GM12878 (cell line): Measurements from ENCODE around the gene ZNF431. TPM values are rescaled to one million over a fixed set of nuclear protein-coding genes. Genes with fewer than 3 reads are reported as not detected.

Source experiments
- ATAC-seq: fragments of 200-7000 bp; cut with Tn5 transposase; 3 replicates; pipeline ENCODE4 v1.9.1; 2020; ENCODE audit warnings: mild to moderate bottlenecking, moderate library complexity
- BruUV-seq: library from RNA; stranded (reverse); fragments of 400-500 nt; replicated peaks from 2 replicates; lab custom pipeline; 2021; lab: Mats Ljungman, UMichigan
- CTCF ChIA-PET: fragments of 300-600 bp; sonication (Branson Sonifier 250); formaldehyde crosslinking; extraction: SDS; loops from one replicate; lab custom pipeline; 2021; ENCODE audit warnings: inconsistent platforms; lab: Yijun Ruan, JAX
- POLR2A ChIA-PET: fragments of 350-600 bp; formaldehyde crosslinking; extraction: SDS; loops from one replicate; lab custom pipeline; 2021; ENCODE audit warnings: inconsistent platforms; lab: Charles Lee
- RAD21 ChIA-PET: fragments of 300-600 bp; sonication (Branson Sonifier 250); formaldehyde crosslinking; loops from one replicate; lab custom pipeline; 2023; ENCODE audit warnings: antibody characterized with exemption; ENCODE audit not compliant: unreplicated experiment; lab: Charles Lee
- SMC1A ChIA-PET: fragments of 300-600 bp; sonication (Branson Sonifier 250); formaldehyde crosslinking; loops from one replicate; lab custom pipeline; 2023; ENCODE audit not compliant: unreplicated experiment, uncharacterized antibody; lab: Charles Lee
- DNase-seq: peaks from one replicate; pipeline ENCODE4 v3.0.0-alpha.2; 2011; ENCODE audit warnings: low read depth, low spot score
- FAIRE-seq: peaks from 3 replicates; lab custom pipeline; 2011; peaks lifted over from hg19 to GRCh38; lab: Jason Lieb, UNC
- H2AFZ ChIP-seq: 2 replicates; pipeline ENCODE4 v1.6.0; 2011; ENCODE audit warnings: low read depth, low read length, control low read depth; ENCODE audit not compliant: control insufficient read depth
- H3K27ac ChIP-seq: 2 replicates; pipeline ENCODE4 v1.5.1; 2011; ENCODE audit warnings: control low read depth; ENCODE audit not compliant: control insufficient read depth, insufficient read depth
- H3K27me3 ChIP-seq, 2 experiments: replicated peaks in 1 of 2; 2 replicates each; pipeline versions ENCODE4 v1.6.0 to v1.6.1; 2011; ENCODE audit warnings: low read length in 1 of 2; ENCODE audit not compliant: control insufficient read depth in 2 of 2, insufficient read depth in 2 of 2
- H3K36me3 ChIP-seq, 2 experiments: 2 replicates each; pipeline ENCODE4 v1.5.1; 2011; ENCODE audit warnings: low read length in 1 of 2; ENCODE audit not compliant: control insufficient read depth in 2 of 2, insufficient read depth in 2 of 2
- H3K4me1 ChIP-seq: 2 replicates; pipeline ENCODE4 v1.6.1; 2011; ENCODE audit warnings: mild to moderate bottlenecking, low read length, moderate library complexity, mixed read lengths; ENCODE audit not compliant: control insufficient read depth, insufficient read depth
- H3K4me2 ChIP-seq: 2 replicates; pipeline ENCODE4 v1.6.0; 2011; ENCODE audit warnings: control low read depth; ENCODE audit not compliant: control insufficient read depth, insufficient read depth
- H3K4me3 ChIP-seq: fragments of 200-600 bp; sonication (generic); 2 replicates; pipeline ENCODE4 v1.5.1; 2016
- H3K79me2 ChIP-seq: 2 replicates; pipeline ENCODE4 v1.6.0; 2011; ENCODE audit warnings: low read length; ENCODE audit not compliant: control insufficient read depth, insufficient read depth
- H3K9ac ChIP-seq: 2 replicates; pipeline ENCODE4 v1.8.0; 2011; ENCODE audit warnings: low read length, control low read depth, mixed read lengths; ENCODE audit not compliant: control insufficient read depth, insufficient read depth
- H3K9me3 ChIP-seq: replicated peaks from 3 replicates; pipeline ENCODE4 v1.5.1; 2011; ENCODE audit warnings: mild to moderate bottlenecking, low read length; ENCODE audit not compliant: control insufficient read depth, insufficient read depth
- H4K20me1 ChIP-seq: 2 replicates; pipeline ENCODE4 v1.6.0; 2011; ENCODE audit not compliant: control insufficient read depth, insufficient read depth
- BCLAF1 ChIP-seq: fragments of 450-650 bp; IDR thresholded peaks from 2 replicates; pipeline ENCODE4 v1.6.1; 2017; ENCODE audit warnings: antibody characterized with exemption, mild to moderate bottlenecking, moderate library complexity
- CHD4 ChIP-seq: fragments of 200-600 bp; sonication (generic); IDR thresholded peaks from 2 replicates; pipeline ENCODE4 v1.6.1; 2016; ENCODE audit warnings: mild to moderate bottlenecking
- MTA2 ChIP-seq: fragments of 450-650 bp; IDR thresholded peaks from 2 replicates; pipeline ENCODE4 v1.6.1; 2016; ENCODE audit warnings: low read depth, mild to moderate bottlenecking, moderate library complexity
- SP1 ChIP-seq: IDR thresholded peaks from one replicate; pipeline ENCODE4 v1.6.1; 2011; ENCODE audit warnings: low read depth, low read length
- STAT3 ChIP-seq: IDR thresholded peaks from 2 replicates; pipeline ENCODE4 v1.6.1; 2011; ENCODE audit warnings: low read depth, low read length, improper control_type of control experiment
- TARDBP ChIP-seq: IDR thresholded peaks from 2 replicates; pipeline ENCODE4 v1.6.1; 2016; ENCODE audit warnings: borderline replicate concordance
- TCF7 ChIP-seq: IDR thresholded peaks from 2 replicates; pipeline ENCODE4 v1.6.1; 2014; ENCODE audit warnings: antibody characterized with exemption, borderline replicate concordance
- ZBTB4 ChIP-seq: fragments of 450-650 bp; formaldehyde crosslinking; IDR thresholded peaks from 2 replicates; pipeline ENCODE4 v1.4.0; 2022; ENCODE audit warnings: mild to moderate bottlenecking, moderate library complexity
- ZSCAN29 ChIP-seq: fragments of 450-650 bp; IDR thresholded peaks from 2 replicates; pipeline ENCODE4 v1.6.1; 2017; ENCODE audit warnings: mild to moderate bottlenecking, moderate library complexity
- WGBS: methylation state at CpG from one replicate; pipeline ENCODE4 v1.1.6; 2016; ENCODE audit warnings: low lambda C conversion rate; ENCODE audit not compliant: insufficient replicate concordance, insufficient coverage; ENCODE audit errors: missing lambda C conversion rate; 5-methylcytosine and 5-hydroxymethylcytosine counted together
- in situ Hi-C: fragments of 300-500 bp; cut with MboI; formaldehyde crosslinking; loops from 9 replicates; pipeline ENCODE4 v1.14.3; 2018; ENCODE audit warnings: mixed read lengths
- intact Hi-C: fragments of 100-400 bp; cut with micrococcal nuclease; formaldehyde crosslinking; loops from one replicate; pipeline ENCODE4 v1.14.2; 2022; ENCODE audit not compliant: unreplicated experiment
- polyA plus RNA-seq, 11 experiments: library from polyadenylated mRNA; depleted of rRNA in 4 of 11; unstranded in 6 of 11; stranded (reverse) in 5 of 11; fragments of >200 nt; fragmentation: Nextera tagmentation in 4 of 11; fragmentation: Illumina TruSeq in 1 of 11; extraction: Ambion mirVana in 4 of 11; extraction: Trizol in 1 of 11; gene quantifications; 1 replicate in 1 of 11; 2 replicates in 10 of 11; pipeline versions ENCODE4 v1.2.1 to v1.2.3, GENCODE V29; 2011 to 2016; ENCODE audit warnings: inconsistent platforms in 2 of 11, missing spikeins in 2 of 11, low read depth in 1 of 11
- total RNA-seq, 4 experiments: library from RNA; depleted of rRNA in 3 of 4; stranded (reverse); fragments of >200 nt in 3 of 4; fragmentation: Illumina TruSeq in 1 of 4; extraction: Trizol in 1 of 4; gene quantifications; 2 replicates each; pipeline versions ENCODE4 v1.2.1 to v1.2.3, GENCODE V29; 2013 to 2021

ZNF431 gene
- total and polyA plus RNA-seq, 10 of the 15 experiments (the other 5 are each of a cell fraction or from before 2014, with no cell fraction given) = 2.5 to 18.7 (median 10.0) TPM

- FAIRE-seq (no peak), DNase-seq (no peak), ATAC-seq (no peak)
- H3K79me2 ChIP-seq = no peaks in the 10 kb centered on the region
- ChIA-PET POLR2A (no interaction called here), SMC1A (no interaction called here), CTCF (no interaction called here), RAD21 (no interaction called here)
- H3K9ac ChIP-seq = no peak overlapping the region
- no peak for TF ChIP-seq STAT3
- TF ChIP-seq BCLAF1 = no peak
- no peak overlapping the region for H3K4me3 ChIP-seq
- H3K4me2 ChIP-seq = no peak overlapping the region
- intact Hi-C loops = no loop called here
- no peak overlapping the region for H2AFZ ChIP-seq
- no peaks in the 10 kb centered on the region for H4K20me1 ChIP-seq
- no TSS peak for BruUV-seq
- H3K36me3 ChIP-seq = no peaks in the 10 kb centered on the region; a peak in 1 of 4 replicates
- no peaks in the 10 kb centered on the region; the same call in 2 of the 3 replicates for H3K9me3 ChIP-seq
- no peaks in the 10 kb centered on the region for H3K4me1 ChIP-seq
- H3K27ac ChIP-seq = no peak overlapping the region
- no peaks in the 10 kb centered on the region for H3K27me3 ChIP-seq
- in situ Hi-C loops = loop anchor here (5.0 kb wide), 1 partner anchor 60 kb away; no protein-coding TSS in a partner anchor
Observed at GRCh38 chr19:21092109-21092508, 49.7 kb upstream of the ZNF431 start.

- Histone ChIP-seq H3K9ac (no peak overlapping the region), H3K4me1 (no peaks in the 10 kb centered on the region), H3K4me2 (no peak overlapping the region), H3K27ac (no peak overlapping the region), H3K36me3 (no peaks in the 10 kb centered on the region; a peak in 1 of 4 replicates), H4K20me1 (no peaks in the 10 kb centered on the region), H3K27me3 (no peaks in the 10 kb centered on the region), H3K9me3 (no peaks in the 10 kb centered on the region; the same call in 2 of the 3 replicates), H3K4me3 (no peak overlapping the region), H2AFZ (no peak overlapping the region), H3K79me2 (no peaks in the 10 kb centered on the region)
- ChIA-PET CTCF (no interaction called here), RAD21 (no interaction called here), POLR2A (interaction anchor here (0.7 kb wide), 1 partner anchor 33 kb away, joined by 3 read pairs; no protein-coding TSS in a partner anchor), SMC1A (no interaction called here)
- ATAC-seq (no peak), DNase-seq (no peak), FAIRE-seq (no peak)
- intact Hi-C loops (no loop called here), in situ Hi-C loops (loop anchor here (5.0 kb wide), 1 partner anchor 58 kb away; no protein-coding TSS in a partner anchor)
- BruUV-seq = no TSS peak
- TF ChIP-seq TCF7 (no peak), TARDBP (no peak), MTA2 (0 out of 2 replicates have a peak, but pooled peaks have one; percentile 18), SP1 (no peak), ZSCAN29 (no peak), ZBTB4 (CRISPR knock-in tag) (no peak), CHD4 (no peak)
- WGBS = 95% methylated on average over 1 of the region's 1 CpG
Observed at GRCh38 chr19:21094347-21095025, 47.4 kb upstream of the ZNF431 start.
